Skeletal muscle cell (primary cell): ENCODE data around the gene OR5K2.
A peak's percentile ranks its signal among the peaks of the same experiment; 100 is the strongest.

Source experiments
- DNase-seq: peaks from one replicate; pipeline ENCODE4 v3.0.0-alpha.2; 2010; ENCODE audit warnings: low read depth
- H3K4me3 ChIP-seq: 2 replicates; pipeline ENCODE4 v1.5.1; 2011; ENCODE audit warnings: low read depth, mild to moderate bottlenecking, control low read depth, low read length, moderate library complexity

OR5K2 gene

GRCh38 chr3:98497381-98497780 lies at the start of gene OR5K2:
Gene OR5K2 (plus strand): TSS chr3:98497681. CDS start chr3:98497681, 0 bp downstream.
- no peak within 1 kb of the TSS for H3K4me3 ChIP-seq
- no peak for DNase-seq

GRCh38 chr3:98449606-98450193 lies 47.8 kb upstream of the OR5K2 start:
- no peak for DNase-seq

GRCh38 chr3:98450372-98450771 lies 47.1 kb upstream of the OR5K2 start:
- no peak for DNase-seq

More at GRCh38 chr3:98449606-98450193, 47.8 kb upstream of the OR5K2 start:
- H3K4me3 ChIP-seq = no peak overlapping the region

GRCh38 chr3:98453827-98454226 lies 43.7 kb upstream of the OR5K2 start:
- H3K4me3 ChIP-seq = no peak overlapping the region
- DNase-seq = no peak

More at GRCh38 chr3:98450372-98450771, 47.1 kb upstream of the OR5K2 start:
- no peak overlapping the region for H3K4me3 ChIP-seq

GRCh38 chr3:98454929-98455328 lies 42.6 kb upstream of the OR5K2 start:
- no peak for DNase-seq
- H3K4me3 ChIP-seq = no peak overlapping the region

GRCh38 chr3:98457543-98457942 lies 39.9 kb upstream of the OR5K2 start:
- no peak for DNase-seq
- H3K4me3 ChIP-seq = no peak overlapping the region

- no peak overlapping the region for H3K4me3 ChIP-seq
- no peak for DNase-seq
These were observed 37.3 kb upstream of the OR5K2 start for GRCh38 chr3:98460220-98460619.

GRCh38 chr3:98462901-98463300 lies 34.6 kb upstream of the OR5K2 start, which contains the start of gene OR5K1:
Gene OR5K1 (plus strand): TSS chr3:98463201. CDS start chr3:98469577, 6,376 bp downstream.
- no peak within 1 kb of the TSS for H3K4me3 ChIP-seq
- DNase-seq = no peak

GRCh38 chr3:98482717-98483482 lies 14.6 kb upstream of the OR5K2 start:
- no peak overlapping the region for H3K4me3 ChIP-seq
- DNase-seq = no peak

DNA sequence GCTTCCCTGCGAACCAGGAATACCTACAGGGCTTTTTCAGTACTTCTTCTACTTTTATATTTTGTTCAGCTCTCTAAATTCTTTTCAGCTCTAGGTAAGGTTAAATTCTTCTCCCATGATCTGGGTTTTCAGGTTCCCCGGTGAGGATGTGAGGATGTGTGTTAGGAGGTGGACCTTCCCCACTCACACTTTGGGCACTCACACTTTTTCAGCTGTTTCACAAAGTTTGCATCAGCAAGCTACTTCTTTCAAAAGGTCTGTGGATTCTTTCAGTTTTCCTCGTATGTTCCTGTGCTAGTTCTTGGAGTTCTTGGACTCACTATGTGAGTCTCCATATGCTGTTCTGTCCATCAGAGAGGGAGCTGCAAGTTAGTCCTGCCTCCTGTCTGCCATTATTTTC lies 13.9 kb upstream of the OR5K2 start:
- no peak overlapping the region for H3K4me3 ChIP-seq
- DNase-seq = no peak

DNA sequence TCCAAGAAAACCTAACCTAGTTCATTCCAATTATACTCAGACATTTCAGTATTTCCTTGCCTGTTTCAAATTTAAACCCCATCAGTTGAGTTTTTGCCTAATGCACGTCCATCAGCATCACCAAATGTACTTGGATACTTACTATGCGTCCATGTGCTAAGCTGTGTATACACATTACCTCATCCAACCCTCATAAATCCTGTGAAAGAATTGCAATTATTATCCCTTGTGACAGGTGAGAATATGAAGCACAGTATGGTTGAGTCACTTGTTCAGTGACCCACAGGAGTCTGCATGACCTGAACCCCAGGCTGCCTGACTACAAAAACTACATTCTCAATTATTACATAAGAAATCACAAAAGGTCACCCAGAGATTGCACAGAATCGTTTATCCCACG lies 2.5 kb downstream of the OR5K2 start:
- H3K4me3 ChIP-seq = no peak overlapping the region
- no peak for DNase-seq

GRCh38 chr3:98501270-98501669 lies 3.8 kb downstream of the OR5K2 start:
- H3K4me3 ChIP-seq = no peak overlapping the region
- DNase-seq = no peak

- no peak overlapping the region for H3K4me3 ChIP-seq
- no peak for DNase-seq
These were observed 4.5 kb downstream of the OR5K2 start for GRCh38 chr3:98501863-98502576.

DNA sequence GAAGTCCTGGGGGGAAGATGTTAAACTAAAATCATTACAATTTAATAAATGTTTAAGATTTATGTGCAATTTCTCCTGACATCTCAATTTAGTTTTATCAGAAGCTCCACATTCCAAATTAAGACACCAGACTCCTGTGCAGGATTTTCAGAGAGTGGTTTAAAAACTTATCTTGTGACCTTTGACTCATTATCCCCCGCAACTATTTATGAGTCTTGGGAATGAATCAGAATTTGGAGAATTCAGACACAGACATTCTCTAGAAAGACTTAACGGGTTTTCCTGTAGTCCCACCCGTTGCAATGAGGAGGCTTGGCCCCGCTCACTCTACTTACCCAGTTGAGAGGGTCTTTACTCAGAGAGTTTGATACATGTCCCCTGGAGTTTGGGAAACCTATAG lies 7.1 kb downstream of the OR5K2 start:
- no peak for DNase-seq
- no peak overlapping the region for H3K4me3 ChIP-seq

DNA sequence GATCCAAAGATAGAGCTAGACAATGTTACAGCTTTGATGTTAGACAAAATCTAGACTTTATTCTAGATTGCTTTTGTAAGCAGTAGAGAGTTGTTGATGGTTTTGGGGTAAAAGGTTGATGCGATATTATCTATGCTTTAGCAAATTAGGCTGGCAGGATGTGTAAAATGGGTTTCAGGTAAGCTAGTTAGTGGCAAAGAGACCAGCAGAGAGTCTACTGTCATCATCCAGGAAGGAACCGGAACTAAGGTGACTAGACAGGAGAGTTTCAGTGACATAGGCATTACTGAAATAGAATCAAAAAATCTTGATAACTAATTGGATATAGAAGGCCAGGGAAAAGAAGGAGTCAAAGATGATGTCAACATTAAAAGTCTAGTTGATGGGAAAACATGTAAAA lies 11.1 kb downstream of the OR5K2 start:
- no peak overlapping the region for H3K4me3 ChIP-seq
- DNase-seq = no peak

GRCh38 chr3:98512576-98512975 lies 15.1 kb downstream of the OR5K2 start:
- DNase-seq = no peak
- H3K4me3 ChIP-seq = no peak overlapping the region

- DNase-seq = peak; percentile 71
- H3K4me3 ChIP-seq = no peak overlapping the region
These were observed 15.6 kb downstream of the OR5K2 start for GRCh38 chr3:98513091-98513511.

- H3K4me3 ChIP-seq = no peak overlapping the region
- DNase-seq = no peak
These were observed 16.3 kb downstream of the OR5K2 start for GRCh38 chr3:98513736-98514135.

DNA sequence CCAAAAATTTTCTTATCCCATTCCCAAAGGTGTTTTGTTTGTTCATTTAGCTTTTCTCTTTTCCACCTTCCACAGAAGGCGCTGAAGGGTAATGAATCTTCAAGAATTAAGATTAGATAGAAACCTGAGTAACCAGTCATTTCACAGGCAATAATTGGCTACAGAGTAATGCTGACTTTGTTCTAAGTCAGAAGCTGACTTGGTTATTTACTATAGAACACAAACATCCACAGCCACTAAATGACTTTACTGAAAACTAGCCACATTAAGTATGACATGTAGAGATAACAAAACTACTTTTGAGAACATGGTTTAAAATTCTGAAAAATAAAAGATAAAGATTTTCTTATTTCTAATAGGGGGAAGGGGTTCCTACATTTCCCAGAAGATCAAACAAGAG lies 17.5 kb downstream of the OR5K2 start:
- H3K4me3 ChIP-seq = no peak overlapping the region
- DNase-seq = no peak

- DNase-seq = no peak
These were observed 21.3 kb downstream of the OR5K2 start for GRCh38 chr3:98518816-98519215.

More at GRCh38 chr3:98518816-98519215, 21.3 kb downstream of the OR5K2 start:
- no peak overlapping the region for H3K4me3 ChIP-seq
